ENCODE results near the gene KRTAP1-4.
"Not testable (repeated sequence)": the region's sequence is repeated elsewhere in the genome, so short reads cannot be mapped to it uniquely, and the experiment has no call there.

The KRTAP1-4 gene

DNA sequence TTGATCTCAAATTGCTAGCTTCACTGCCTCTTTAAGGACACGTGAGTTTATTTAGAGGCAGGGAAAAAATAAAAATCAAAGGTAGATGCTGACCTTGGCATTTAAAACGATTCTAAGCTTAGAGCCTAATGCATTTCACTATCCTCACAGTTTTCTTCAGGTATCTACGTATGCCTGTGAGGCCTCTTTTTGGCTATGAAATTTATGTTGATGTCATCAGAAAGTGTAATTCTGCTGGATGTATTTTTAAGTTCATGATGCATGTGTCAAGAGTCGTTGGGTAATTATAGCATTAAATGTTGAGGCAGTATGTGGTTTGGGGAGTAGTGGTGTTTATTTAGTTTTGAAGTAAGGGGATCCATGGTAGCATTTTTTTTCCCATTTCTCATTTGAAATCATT, 26.1 kb downstream of the KRTAP1-4 start:
- DNase-seq = peak in 1 of 3 experiments; percentile 44

DNA sequence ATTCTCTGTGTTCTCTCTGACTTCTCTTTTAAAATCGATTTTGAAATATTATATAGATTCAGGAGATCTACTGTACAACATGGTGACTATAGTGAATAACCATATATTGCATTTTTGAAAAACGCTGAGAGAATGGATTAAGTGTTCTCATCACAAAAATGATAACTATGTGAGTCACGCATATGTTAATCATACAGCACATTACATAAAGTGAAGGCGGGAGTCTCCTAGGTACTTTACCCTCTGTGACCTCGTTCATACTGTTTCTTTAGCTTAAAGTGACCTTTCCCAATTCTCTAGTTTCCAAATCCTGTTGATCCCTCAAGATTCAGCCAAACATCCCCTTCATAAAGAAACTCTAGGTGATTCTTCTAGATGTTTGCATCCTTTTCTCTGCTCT, 27.2 kb downstream of the KRTAP1-4 start:
- no peak for DNase-seq

DNA sequence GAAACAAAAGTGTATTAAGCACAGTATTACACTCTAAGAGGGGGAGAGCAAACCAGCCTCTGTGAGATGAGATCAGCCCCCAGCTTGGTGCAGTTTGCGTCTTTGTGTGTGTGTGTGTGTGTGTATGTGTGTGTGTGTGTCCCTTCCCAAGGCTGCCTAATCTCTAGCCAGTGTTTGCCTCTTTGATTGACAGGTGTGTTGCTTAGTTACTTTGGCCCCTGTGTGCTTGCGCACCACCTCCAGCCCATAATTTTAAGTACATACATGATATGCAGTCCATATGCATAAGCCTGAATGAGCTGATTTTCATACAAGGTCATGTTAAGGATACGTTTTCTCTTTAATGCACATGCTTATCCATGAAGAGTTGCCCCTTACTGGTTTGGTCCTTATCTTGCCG, 28.2 kb downstream of the KRTAP1-4 start:
- DNase-seq = no peak

DNA sequence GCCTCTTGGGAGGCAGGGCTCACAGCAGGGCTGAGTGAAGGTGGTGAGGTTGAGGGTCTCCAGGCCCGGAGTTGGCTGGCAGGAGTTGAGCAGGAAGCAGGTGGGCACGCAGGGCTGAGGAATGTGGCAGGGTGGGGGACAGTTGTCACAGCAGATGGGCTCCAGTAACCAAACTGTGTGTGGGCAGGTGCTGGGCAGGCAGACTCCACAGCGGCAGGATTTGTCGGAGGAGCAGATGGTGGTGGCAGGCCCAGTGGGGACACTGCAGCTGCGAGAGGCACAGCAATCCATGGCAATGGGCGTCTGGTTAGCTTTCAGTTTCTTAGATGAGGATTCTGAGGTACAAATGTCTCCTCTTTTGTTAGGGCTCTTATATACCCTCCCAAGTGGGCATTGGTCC, 30.4 kb downstream of the KRTAP1-4 start, which contains the start of gene KRTAP3-2:
KRTAP3-2 (minus strand) TSS at position 344 of the 400 bp plus-strand sequence; CDS start at position 291, 53 bp downstream.
- DNase-seq = not testable (repeated sequence)

DNA sequence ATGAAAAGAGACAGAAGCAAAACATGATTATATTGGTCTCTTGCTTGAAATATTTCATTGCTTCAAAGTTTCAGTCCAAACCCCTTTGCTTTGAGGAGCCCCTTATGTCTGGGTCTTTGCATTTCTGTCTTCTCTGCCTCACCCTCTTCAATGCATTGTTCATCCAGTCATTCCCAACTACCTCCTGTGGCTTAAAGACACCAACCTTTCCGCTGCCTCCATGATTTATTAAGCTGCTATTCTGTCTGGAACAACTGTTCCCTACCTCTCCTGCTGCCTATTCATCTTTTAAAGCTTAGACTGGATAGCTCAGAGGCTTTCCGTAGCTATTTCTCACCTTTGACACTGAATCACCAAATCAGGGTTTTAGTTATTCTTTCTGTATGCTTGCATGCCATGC, 32.6 kb downstream of the KRTAP1-4 start:
- DNase-seq = no peak

DNA sequence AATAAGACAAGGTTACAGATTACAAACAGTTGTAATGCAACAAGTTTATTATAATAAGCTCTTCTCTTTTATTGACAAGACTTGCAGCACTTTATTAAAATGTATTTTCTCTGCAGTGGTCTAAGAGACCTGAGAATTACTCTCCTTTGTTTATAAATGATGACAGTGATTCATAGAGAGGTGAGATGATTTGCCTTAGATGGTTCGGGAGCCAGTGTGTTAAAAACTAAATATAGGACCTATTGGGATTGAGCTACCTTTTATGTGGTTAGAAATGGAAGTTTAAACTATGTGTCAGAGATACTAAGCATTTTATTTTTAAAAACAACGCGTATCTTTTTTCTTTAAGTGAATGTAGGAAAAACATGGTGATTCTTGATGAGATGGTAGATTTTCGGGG, 33.2 kb downstream of the KRTAP1-4 start:
- DNase-seq = no peak

DNA sequence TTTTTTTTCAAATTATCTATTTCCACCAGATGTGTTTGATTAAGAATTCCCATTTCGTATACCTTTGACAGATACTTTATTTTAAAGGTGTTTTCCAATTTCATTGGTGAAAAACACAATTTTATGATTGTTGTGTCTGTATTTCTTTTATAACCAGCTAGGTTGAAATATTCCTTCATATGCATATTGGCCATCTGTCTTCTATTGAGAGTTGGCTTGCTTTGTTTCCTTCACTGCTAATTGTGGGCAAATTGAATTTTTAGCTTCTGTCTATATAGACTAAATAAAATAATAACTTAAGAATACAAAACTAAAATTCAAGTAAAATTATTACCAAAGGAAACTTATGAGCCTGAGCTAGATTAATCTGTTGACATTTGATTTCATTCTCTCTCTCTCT, 34.9 kb downstream of the KRTAP1-4 start:
- DNase-seq = no peak

DNA sequence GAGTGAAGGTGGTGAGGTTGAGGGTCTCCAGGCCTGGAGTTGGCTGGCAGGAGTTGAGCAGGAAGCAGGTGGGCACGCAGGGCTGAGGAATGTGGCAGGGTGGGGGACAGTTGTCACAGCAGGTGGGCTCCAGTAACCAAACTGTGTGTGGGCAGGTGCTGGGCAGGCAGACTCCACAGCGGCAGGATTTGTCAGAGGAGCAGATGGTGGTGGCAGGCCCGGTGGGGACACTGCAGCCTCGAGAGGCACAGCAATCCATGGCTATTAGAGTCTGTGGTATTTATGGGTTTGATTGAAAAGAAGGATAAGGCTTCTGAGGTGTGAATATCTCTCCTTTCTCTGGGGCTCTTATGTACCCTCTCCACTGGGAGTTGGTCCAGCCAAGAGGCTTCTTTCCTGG, 36.2 kb downstream of the KRTAP1-4 start, which contains the start of gene KRTAP3-3:
KRTAP3-3 (minus strand) TSS at position 326 of the 400 bp plus-strand sequence; CDS start at position 259, 67 bp downstream.
- peak in 2 of 3 experiments; percentile 56 to 81 for DNase-seq

DNA sequence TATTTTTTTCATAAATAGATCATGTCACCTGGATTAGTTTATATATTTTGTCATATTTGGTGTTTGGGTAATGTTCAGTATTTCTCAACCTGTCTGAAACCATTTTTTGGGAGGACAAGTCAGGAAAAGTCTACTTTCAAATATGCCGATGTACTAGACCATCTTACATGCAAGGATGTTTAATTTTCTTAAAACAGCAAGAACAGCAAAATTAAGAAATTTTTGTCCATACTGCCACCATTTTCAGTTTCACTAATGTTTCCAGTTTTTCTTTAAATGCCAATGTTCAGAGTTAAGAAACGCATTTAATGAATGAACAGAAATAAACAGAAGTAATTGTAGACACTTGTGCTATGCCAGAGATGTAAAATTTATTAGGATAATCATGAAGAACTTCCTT, 36.9 kb downstream of the KRTAP1-4 start:
- DNase-seq = no peak

DNA sequence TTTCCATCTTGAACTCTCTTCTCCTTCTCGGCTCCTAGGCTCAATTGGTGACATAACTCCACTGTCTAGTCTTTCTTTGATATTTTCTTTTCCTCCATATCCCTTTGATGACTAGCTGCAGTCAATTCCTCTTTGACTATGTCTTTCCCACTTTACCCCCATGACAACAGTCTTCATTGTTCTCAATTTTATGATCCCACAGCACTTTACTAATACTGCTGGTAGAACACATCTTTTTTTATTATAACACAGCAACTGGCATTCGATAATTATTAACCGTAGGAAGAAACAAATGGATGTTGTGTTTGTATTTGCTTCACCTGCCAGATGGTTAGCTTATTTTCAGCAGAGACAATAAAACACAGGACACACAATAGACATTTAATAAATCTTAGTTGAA, 37.3 kb downstream of the KRTAP1-4 start:
- DNase-seq = peak in 1 of 3 experiments; percentile 48

DNA sequence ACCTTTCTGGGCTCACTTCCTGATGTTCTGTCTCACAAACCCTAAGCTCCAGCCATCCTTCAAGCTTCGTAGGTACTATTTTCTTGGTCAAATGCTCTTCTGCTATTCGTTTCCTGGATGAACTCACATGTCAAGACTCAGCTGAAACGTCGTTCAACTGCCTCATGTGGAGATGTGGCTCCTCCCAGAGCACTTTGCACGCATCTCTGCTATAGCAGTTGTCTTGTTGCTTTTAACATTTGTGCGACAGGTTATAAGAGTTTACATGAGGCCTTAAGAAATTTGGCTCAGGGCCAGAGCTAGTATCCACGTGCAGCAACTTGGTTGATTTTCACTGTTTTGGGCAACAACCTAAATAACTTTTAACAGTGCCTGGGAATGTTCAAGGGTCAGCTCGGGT, 43.1 kb downstream of the KRTAP1-4 start:
- no peak for DNase-seq

DNA sequence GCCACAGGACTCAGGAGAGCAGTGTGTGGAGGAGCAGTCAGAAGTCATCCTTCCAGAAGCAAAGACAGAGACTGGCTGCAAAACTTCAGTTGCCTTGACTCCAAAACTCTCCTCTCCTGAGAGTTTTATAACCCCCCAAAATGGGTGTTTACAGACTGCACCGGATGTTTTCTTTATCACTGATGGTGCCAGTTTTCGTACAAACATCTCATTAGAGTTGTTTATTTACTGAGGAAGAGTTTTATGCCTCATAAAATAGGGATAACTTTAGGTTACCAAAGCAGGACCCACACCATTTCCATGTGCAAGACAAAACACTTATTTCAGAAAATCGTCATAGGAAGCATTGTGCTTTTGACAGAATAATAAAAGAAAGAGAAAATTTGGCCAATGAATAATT, 45.8 kb downstream of the KRTAP1-4 start, which contains the start of gene KRT40:
KRT40 (minus strand) TSS at position 101 of the 400 bp plus-strand sequence; CDS start at position 48, 53 bp downstream.
- DNase-seq = peak in 1 of 3 experiments; percentile 12

DNA sequence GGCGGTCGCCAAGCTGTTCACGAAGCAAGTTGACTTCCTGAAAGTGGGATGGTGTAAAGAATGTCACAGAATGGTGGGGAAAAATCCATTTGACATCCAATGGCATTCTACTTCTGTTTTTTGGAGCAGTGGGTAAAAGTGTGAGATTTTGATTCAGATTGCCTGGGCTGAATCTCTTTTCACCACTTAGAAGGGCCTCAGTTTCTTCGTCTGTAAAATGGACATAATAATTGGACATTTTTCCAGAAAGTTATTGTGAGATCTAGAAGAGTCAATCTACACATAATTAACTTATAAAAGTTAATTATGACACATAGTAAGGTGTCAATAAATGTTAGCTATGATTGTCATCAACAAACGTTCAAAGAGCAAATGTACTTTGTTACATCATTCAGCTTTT, 48.9 kb downstream of the KRTAP1-4 start:
- no peak for DNase-seq

DNA sequence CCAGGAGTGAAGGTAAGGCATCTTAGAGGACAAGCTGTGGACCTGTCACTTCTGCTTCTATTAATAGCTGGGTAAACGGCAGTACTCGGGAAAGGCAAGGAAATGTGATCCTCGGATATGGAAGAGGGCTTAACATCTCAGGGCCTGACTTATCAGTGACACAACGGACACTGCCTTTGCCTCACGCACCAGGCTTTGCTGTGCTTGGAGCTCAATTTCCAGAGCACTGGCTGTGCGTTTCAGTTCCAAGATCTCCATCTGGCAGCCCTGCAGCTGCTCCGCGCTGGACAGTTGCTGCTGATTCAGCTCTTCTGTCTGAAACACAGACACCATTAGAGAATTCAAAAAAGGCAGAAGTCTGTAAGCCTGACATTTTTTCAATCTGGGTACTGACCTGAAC, 49.4 kb downstream of the KRTAP1-4 start:
- peak; percentile 32 to 56 (median 50) for DNase-seq

DNA sequence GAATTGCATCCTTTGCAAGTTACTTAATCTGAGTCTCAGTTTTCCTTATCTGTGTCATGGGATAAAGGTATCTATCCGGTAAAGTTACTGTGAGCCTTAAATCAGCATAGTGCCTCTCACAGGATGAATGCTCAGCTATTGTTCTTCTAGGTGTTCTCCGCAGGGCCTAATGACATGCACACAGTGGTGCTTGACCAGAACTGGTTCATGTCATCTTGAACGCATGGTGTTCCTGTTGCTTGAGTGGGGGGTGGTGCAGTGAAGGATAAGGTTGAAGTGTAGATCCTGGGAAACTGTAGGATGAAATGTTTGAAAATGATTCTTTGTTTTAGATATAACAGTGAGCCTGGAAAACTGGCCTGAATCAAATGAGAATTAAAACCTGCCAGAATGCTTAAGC, 49.9 kb downstream of the KRTAP1-4 start:
- peak in 1 of 3 experiments; percentile 33 for DNase-seq
